NOMO-1 (cell line): ENCODE measurements around the gene ZNF234.
"Not testable (repeated sequence)": the region's sequence is repeated elsewhere in the genome, so short reads cannot be mapped to it uniquely, and the experiment has no call there.

Experiments used
- DNase-seq, 2 experiments: peaks; one replicate each; lab custom pipeline; 2025; ENCODE audit not compliant: unreplicated experiment in 2 of 2; lab: John Stamatoyannopoulos, UW

Gene ZNF234

GRCh38 chr19:44176590-44176989 is 35.2 kb downstream of the ZNF234 start:
- DNase-seq = no peak

- no peak for DNase-seq
Observed at GRCh38 chr19:44180968-44181367, 39.6 kb downstream of the ZNF234 start.

GRCh38 chr19:44182145-44182544 is 40.8 kb downstream of the ZNF234 start:
- no peak for DNase-seq

GRCh38 chr19:44190020-44190419 is 48.7 kb downstream of the ZNF234 start:
- DNase-seq = no peak

GRCh38 chr19:44192127-44192526 is 50.8 kb downstream of the ZNF234 start:
- no peak for DNase-seq

GRCh38 chr19:44196772-44197171 is 55.4 kb downstream of the ZNF234 start:
- DNase-seq = no peak

- DNase-seq = no peak
Observed at GRCh38 chr19:44202470-44202869, 61.1 kb downstream of the ZNF234 start.

GRCh38 chr19:44202974-44203373 is 61.6 kb downstream of the ZNF234 start:
- DNase-seq = no peak

GRCh38 chr19:44203877-44204276 is 62.5 kb downstream of the ZNF234 start:
- not testable (repeated sequence) for DNase-seq

GRCh38 chr19:44204772-44205171 is 63.4 kb downstream of the ZNF234 start:
- DNase-seq = no peak

GRCh38 chr19:44207126-44207803 is 65.9 kb downstream of the ZNF234 start:
- DNase-seq = peak; percentile 79 to 80
